Measurements from ENCODE around the gene BRK1.

The BRK1 gene

GRCh38 chr3:10142707-10143560 is 27.5 kb downstream of the BRK1 start:
- Histone ChIP-seq H3K9me3 (ENCODE audit: low read length) (no peaks in the 10 kb centered on the region), H3K4me3 (ENCODE audit: low read depth, low read length, poor library complexity, severe bottlenecking) (peak overlapping the region; percentile 100), H2AFZ (ENCODE audit: low read length) (no peak overlapping the region), H3K27me3 (ENCODE audit: insufficient read depth, low read length) (no peaks in the 10 kb centered on the region), H3K4me2 (ENCODE audit: low read length) (peak overlapping the region; percentile 83), H3K4me1 (ENCODE audit: insufficient read depth, low read length, severe bottlenecking) (peaks cover 38% of the 10 kb centered on the region), H4K20me1 (ENCODE audit: insufficient read depth, low read length) (no peaks in the 10 kb centered on the region), H3K79me2 (ENCODE audit: insufficient read depth, low read length) (peaks cover 48% of the 10 kb centered on the region), H3F3A (ENCODE audit: insufficient read depth, low read length) (no peaks in the 10 kb centered on the region), H3K36me3 (ENCODE audit: insufficient read depth, low read length) (peaks cover 50% of the 10 kb centered on the region), H3K9ac (ENCODE audit: low read length) (peak overlapping the region; percentile 75), H3K9me2 (ENCODE audit: low read depth, low read length) (no peaks in the 10 kb centered on the region), H3K27ac (ENCODE audit: low read depth, low read length, poor library complexity, severe bottlenecking) (peak overlapping the region; percentile 60)
- TF ChIP-seq, protein P1, sequence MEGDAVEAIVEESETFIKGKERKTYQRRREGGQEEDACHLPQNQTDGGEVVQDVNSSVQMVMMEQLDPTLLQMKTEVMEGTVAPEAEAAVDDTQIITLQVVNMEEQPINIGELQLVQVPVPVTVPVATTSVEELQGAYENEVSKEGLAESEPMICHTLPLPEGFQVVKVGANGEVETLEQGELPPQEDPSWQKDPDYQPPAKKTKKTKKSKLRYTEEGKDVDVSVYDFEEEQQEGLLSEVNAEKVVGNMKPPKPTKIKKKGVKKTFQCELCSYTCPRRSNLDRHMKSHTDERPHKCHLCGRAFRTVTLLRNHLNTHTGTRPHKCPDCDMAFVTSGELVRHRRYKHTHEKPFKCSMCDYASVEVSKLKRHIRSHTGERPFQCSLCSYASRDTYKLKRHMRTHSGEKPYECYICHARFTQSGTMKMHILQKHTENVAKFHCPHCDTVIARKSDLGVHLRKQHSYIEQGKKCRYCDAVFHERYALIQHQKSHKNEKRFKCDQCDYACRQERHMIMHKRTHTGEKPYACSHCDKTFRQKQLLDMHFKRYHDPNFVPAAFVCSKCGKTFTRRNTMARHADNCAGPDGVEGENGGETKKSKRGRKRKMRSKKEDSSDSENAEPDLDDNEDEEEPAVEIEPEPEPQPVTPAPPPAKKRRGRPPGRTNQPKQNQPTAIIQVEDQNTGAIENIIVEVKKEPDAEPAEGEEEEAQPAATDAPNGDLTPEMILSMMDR (IDR thresholded peaks at IDR 0.05; ENCODE audit: low read length): no peak
- TF ChIP-seq EZH2 (IDR thresholded peaks at IDR 0.05; ENCODE audit: borderline replicate concordance, low read length): no peak

- no peaks in the 10 kb centered on the region for H4K20me1 ChIP-seq (ENCODE audit: insufficient read depth, low read length)
- peaks cover 50% of the 10 kb centered on the region for H3K79me2 ChIP-seq (ENCODE audit: insufficient read depth, low read length)
Observed at GRCh38 chr3:10145685-10146084, 30.2 kb downstream of the BRK1 start.

DNA sequence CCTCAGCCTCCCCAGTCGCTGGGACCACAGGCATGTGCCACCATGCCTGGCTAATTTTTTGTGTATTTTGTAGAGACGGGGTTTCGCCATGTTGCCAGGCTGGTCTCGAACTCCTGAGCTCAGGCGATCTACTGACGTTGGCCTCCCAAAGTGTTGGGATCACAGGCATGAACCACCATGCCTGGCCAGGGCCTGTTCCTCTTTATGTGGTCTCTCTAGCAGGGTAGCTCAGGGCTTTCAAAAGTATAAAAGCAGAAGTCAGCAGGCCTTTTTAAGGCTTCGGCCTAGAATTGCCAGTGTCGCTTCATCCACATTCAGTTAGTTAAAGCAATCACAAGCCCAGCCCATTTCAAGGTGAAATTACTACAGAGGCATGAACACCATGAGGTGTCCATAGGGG is 33.8 kb downstream of the BRK1 start:
- Histone ChIP-seq H3K4me2 (ENCODE audit: low read length) (no peak overlapping the region), H4K20me1 (ENCODE audit: insufficient read depth, low read length) (no peaks in the 10 kb centered on the region), H3K4me3 (ENCODE audit: low read depth, low read length, poor library complexity, severe bottlenecking) (no peak overlapping the region), H3K4me1 (ENCODE audit: insufficient read depth, low read length, severe bottlenecking) (peaks cover 19% of the 10 kb centered on the region), H3K79me2 (ENCODE audit: insufficient read depth, low read length) (peaks cover 30% of the 10 kb centered on the region), H2AFZ (ENCODE audit: low read length) (no peak overlapping the region), H3K9me2 (ENCODE audit: low read depth, low read length) (no peaks in the 10 kb centered on the region), H3K27ac (ENCODE audit: low read depth, low read length, poor library complexity, severe bottlenecking) (peak overlapping the region; percentile 42), H3K9ac (ENCODE audit: low read length) (no peak overlapping the region), H3K9me3 (ENCODE audit: low read length) (no peaks in the 10 kb centered on the region), H3F3A (ENCODE audit: insufficient read depth, low read length) (no peaks in the 10 kb centered on the region), H3K27me3 (ENCODE audit: insufficient read depth, low read length) (no peaks in the 10 kb centered on the region), H3K36me3 (ENCODE audit: insufficient read depth, low read length) (peaks cover 88% of the 10 kb centered on the region)
- TF ChIP-seq EZH2 (IDR thresholded peaks at IDR 0.05; ENCODE audit: borderline replicate concordance, low read length): no peak
- TF ChIP-seq, protein P1 (IDR thresholded peaks at IDR 0.05; ENCODE audit: low read length): no peak

More at GRCh38 chr3:10145685-10146084, 30.2 kb downstream of the BRK1 start:
- no peaks in the 10 kb centered on the region for H3K27me3 ChIP-seq (ENCODE audit: insufficient read depth, low read length)
- no peaks in the 10 kb centered on the region for H3K9me3 ChIP-seq (ENCODE audit: low read length)
- peak overlapping the region; percentile 46 for H3K4me3 ChIP-seq (ENCODE audit: low read depth, low read length, poor library complexity, severe bottlenecking)
- peaks cover 76% of the 10 kb centered on the region for H3K36me3 ChIP-seq (ENCODE audit: insufficient read depth, low read length)
- no peak overlapping the region for H3K27ac ChIP-seq (ENCODE audit: low read depth, low read length, poor library complexity, severe bottlenecking)
- H3F3A ChIP-seq (ENCODE audit: insufficient read depth, low read length): no peaks in the 10 kb centered on the region
- peak overlapping the region; percentile 68 for H3K4me2 ChIP-seq (ENCODE audit: low read length)
- H3K9ac ChIP-seq (ENCODE audit: low read length): no peak overlapping the region
- H3K9me2 ChIP-seq (ENCODE audit: low read depth, low read length): no peaks in the 10 kb centered on the region
- no peak overlapping the region for H2AFZ ChIP-seq (ENCODE audit: low read length)
- peaks cover 38% of the 10 kb centered on the region for H3K4me1 ChIP-seq (ENCODE audit: insufficient read depth, low read length, severe bottlenecking)
- TF ChIP-seq, protein P1 (IDR thresholded peaks at IDR 0.05; ENCODE audit: low read length): no peak
- TF ChIP-seq EZH2 (IDR thresholded peaks at IDR 0.05; ENCODE audit: borderline replicate concordance, low read length): no peak
